Esophagus muscularis mucosa (tissue), 4 donors: Measurements from ENCODE around the gene FXYD6. TPM values are rescaled to one million over a fixed set of nuclear protein-coding genes. Genes with fewer than 3 reads are reported as not detected.
A peak's percentile ranks its signal among the peaks of the same experiment; 100 is the strongest.
"Not testable (repeated sequence)": the region's sequence is repeated elsewhere in the genome, so short reads cannot be mapped to it uniquely, and the experiment has no call there.

ENCODE experiments used
- DNase-seq: peaks from one replicate; pipeline ENCODE4 v3.0.0-alpha.2; 2017; ENCODE audit errors: extremely low spot score
- H3K27ac ChIP-seq, 4 donors: fragments of 200-600 bp; sonication (generic); replicated peaks in 1 of 4; 1 replicate in 3 of 4; 2 replicates in 1 of 4; pipeline ENCODE4 v1.5.1; 2016 to 2019; ENCODE audit warnings: mild to moderate bottlenecking in 1 of 4
- H3K27me3 ChIP-seq, 4 donors: fragments of 200-600 bp; sonication (generic); one replicate each; pipeline versions ENCODE4 v1.5.1 to v1.6.0; 2016 to 2019
- H3K36me3 ChIP-seq, 4 donors: fragments of 200-600 bp; sonication (generic); one replicate each; pipeline ENCODE4 v1.5.1; 2016 to 2019
- H3K4me1 ChIP-seq, 4 donors: fragments of 200-600 bp; sonication (generic); one replicate each; pipeline ENCODE4 v1.5.1; 2016 to 2019
- H3K4me3 ChIP-seq, 4 donors: fragments of 200-600 bp; sonication (generic); 1 replicate in 2 of 4; 2 replicates in 2 of 4; pipeline ENCODE4 v1.5.1; 2016 to 2019; ENCODE audit warnings: mild to moderate bottlenecking in 4 of 4, moderate library complexity in 1 of 4
- H3K9me3 ChIP-seq, 4 donors: fragments of 200-600 bp; sonication (generic); 1 replicate in 3 of 4; 2 replicates in 1 of 4; pipeline ENCODE4 v1.5.1; 2016 to 2019
- EP300 ChIP-seq: sonication (generic); formaldehyde crosslinking; IDR thresholded peaks from one replicate; pipeline ENCODE4 v1.6.1; 2017; ENCODE audit warnings: antibody characterized with exemption
- POLR2A ChIP-seq: fragments of 450-650 bp; IDR thresholded peaks from one replicate; pipeline ENCODE4 v1.6.1; 2017; ENCODE audit warnings: antibody characterized with exemption, moderate library complexity, mild to moderate bottlenecking, low read depth
- POLR2AphosphoS5 ChIP-seq, 2 donors: sonication (generic); formaldehyde crosslinking; IDR thresholded peaks; one replicate each; pipeline ENCODE4 v1.6.1; 2017; ENCODE audit warnings: antibody characterized with exemption in 2 of 2
- WGBS: methylation state at CpG from one replicate; pipeline ENCODE4 v1.1.5; 2018; 5-methylcytosine and 5-hydroxymethylcytosine counted together
- intact Hi-C: fragments of 100-400 bp; cut with DNase I; formaldehyde crosslinking; loops from one replicate; pipeline ENCODE4 v1.15.1; 2023
- total RNA-seq, 4 donors: library from RNA; depleted of rRNA; stranded (reverse); fragments of >200 nt; gene quantifications; one replicate each; pipeline versions ENCODE4 v1.1.0 to v1.2.1, GENCODE V29; 2016
- TF ChIP-seq, protein P1 (sequence below), 3 experiments: fragments of 200-600 bp in 2 of 3; fragments of 450-650 bp in 1 of 3; sonication (generic) in 2 of 3; IDR thresholded peaks; one replicate each; pipeline ENCODE4 v1.5.1; 2017 to 2019; ENCODE audit warnings: antibody characterized with exemption in 3 of 3, mild to moderate bottlenecking in 2 of 3, moderate library complexity in 1 of 3

The FXYD6 gene
- total RNA-seq, 4 donors from 2014 or later, result 78.9 to 105 (median 91.5) TPM

DNA sequence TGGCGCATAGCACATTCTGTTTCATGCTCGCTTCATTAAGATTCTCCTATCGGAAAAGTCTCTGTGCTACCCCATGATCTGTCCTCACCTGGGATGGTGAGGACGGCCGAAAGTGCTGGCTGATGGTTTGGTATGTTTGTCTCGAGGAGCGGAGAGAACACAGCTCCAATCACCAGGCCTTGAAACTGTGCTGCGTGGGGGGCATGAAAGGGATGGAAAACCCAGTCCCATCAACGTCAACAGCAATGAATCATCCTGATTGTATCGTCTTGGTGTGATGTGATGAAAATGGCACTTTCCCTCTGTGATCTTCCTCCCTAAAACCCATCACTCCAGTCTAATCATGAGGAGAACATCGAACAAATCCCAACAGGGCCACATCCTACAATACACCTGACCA lies 8.4 kb downstream of the FXYD6 start:
- peaks cover 27 to 60% (median 46%) of the 10 kb centered on the region in 4 donors for H3K4me1 ChIP-seq
- TF ChIP-seq, protein P1, sequence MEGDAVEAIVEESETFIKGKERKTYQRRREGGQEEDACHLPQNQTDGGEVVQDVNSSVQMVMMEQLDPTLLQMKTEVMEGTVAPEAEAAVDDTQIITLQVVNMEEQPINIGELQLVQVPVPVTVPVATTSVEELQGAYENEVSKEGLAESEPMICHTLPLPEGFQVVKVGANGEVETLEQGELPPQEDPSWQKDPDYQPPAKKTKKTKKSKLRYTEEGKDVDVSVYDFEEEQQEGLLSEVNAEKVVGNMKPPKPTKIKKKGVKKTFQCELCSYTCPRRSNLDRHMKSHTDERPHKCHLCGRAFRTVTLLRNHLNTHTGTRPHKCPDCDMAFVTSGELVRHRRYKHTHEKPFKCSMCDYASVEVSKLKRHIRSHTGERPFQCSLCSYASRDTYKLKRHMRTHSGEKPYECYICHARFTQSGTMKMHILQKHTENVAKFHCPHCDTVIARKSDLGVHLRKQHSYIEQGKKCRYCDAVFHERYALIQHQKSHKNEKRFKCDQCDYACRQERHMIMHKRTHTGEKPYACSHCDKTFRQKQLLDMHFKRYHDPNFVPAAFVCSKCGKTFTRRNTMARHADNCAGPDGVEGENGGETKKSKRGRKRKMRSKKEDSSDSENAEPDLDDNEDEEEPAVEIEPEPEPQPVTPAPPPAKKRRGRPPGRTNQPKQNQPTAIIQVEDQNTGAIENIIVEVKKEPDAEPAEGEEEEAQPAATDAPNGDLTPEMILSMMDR (IDR thresholded peaks at IDR 0.05), result no peak
- no peak for TF ChIP-seq POLR2AphosphoS5 (IDR thresholded peaks at IDR 0.05)
- H3K36me3 ChIP-seq, result no peaks in the 10 kb centered on the region
- H3K4me3 ChIP-seq, result no peak overlapping the region
- no peak overlapping the region for H3K27ac ChIP-seq
- no peaks in the 10 kb centered on the region for H3K9me3 ChIP-seq
- H3K27me3 ChIP-seq, result no peaks in the 10 kb centered on the region
- whole genome bisulfite sequencing, result 79% methylated on average over 11 of the region's 11 CpGs
- intact Hi-C loops, result no loop called here
- DNase-seq, result no peak

DNA sequence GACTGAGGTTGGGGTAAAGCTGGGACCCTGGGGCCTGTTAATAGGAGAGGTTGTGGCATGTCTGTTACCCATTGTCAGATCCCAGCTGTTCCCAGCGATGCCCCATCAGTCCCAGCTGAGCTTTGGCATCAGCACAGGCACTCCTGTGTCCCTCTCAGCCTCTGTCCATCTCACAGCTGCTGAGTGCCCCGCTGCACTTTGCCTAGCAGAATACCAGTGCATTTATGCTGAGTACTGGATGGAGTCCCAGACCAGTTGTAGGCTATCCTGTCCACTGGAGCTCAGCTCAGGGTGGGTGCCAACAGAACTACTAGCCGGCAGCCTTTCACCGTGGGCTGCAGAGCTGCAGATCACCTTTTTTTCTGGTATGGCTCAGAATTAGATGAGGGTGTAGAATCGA lies 9.9 kb downstream of the FXYD6 start:
- no peaks in the 10 kb centered on the region for H3K36me3 ChIP-seq
- no peak overlapping the region for H3K4me3 ChIP-seq
- DNase-seq, result no peak
- no peaks in the 10 kb centered on the region for H3K9me3 ChIP-seq
- no peak for TF ChIP-seq POLR2A
- TF ChIP-seq, protein P1 (IDR thresholded peaks at IDR 0.05), result no peak
- no peak for TF ChIP-seq EP300
- no peak for TF ChIP-seq POLR2AphosphoS5 (IDR thresholded peaks at IDR 0.05)
- peaks cover 35 to 60% (median 46%) of the 10 kb centered on the region in 4 donors for H3K4me1 ChIP-seq
- no peaks in the 10 kb centered on the region for H3K27me3 ChIP-seq
- intact Hi-C loops, result no loop called here
- H3K27ac ChIP-seq, result peak overlapping the region in 1 of 4 donors; percentile 14
- 43% methylated on average over 3 of the region's 5 CpGs for WGBS

DNA sequence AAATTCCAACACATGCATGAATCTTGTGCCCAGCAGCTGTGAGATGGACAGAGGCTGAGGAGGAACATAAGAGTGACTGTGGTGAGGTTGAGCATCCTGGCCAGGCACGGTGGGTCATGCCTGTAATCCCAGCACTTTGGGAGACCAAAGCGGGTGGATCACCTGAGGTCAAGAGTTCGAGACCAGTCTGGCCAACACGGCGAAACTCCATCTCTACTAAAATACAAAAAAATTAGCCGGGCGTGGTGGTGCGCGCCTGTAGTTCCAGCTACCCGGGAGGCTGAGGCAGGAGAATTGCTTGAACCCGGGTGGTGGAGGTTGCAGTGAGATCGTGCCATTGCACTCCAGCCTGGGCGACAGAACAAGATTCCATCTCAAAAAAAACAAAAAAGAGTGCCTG lies 10.9 kb downstream of the FXYD6 start:
- intact Hi-C loops, H3K9me3 ChIP-seq, H3K27ac ChIP-seq, H3K4me3 ChIP-seq, DNase-seq, H3K27me3 ChIP-seq, H3K36me3 ChIP-seq: not testable (repeated sequence)
- WGBS, result 95% methylated on average over 13 of the region's 13 CpGs
- peaks cover 39 to 62% (median 50%) of the 10 kb centered on the region in 4 donors for H3K4me1 ChIP-seq

DNA sequence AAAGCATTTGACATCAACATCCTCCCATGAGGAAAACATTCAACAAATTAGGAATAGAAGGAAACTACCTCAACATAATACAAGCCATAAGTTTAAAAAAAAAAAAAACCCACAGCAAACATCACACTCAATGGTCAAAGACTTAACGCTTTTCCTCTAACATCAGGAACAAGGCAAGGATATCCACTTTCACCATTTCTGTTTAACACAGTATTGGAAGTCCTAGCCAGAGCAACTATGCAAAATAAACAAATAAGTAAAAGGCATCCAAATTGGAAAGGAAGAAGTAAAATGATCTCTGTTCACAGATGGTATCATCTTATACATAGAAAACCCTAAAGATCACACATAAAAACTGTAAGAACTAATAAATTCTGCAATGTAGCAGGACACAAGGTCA lies 13.1 kb downstream of the FXYD6 start:
- intact Hi-C loops, result no loop called here
- TF ChIP-seq POLR2AphosphoS5 (IDR thresholded peaks at IDR 0.05) (no peak), POLR2A (no peak), EP300 (no peak)
- TF ChIP-seq, protein P1 (IDR thresholded peaks at IDR 0.05), result no peak
- DNase-seq, result no peak
- no peaks in the 10 kb centered on the region for H3K27me3 ChIP-seq
- WGBS, result 93% methylated on average over 1 of the region's 1 CpG
- no peak overlapping the region for H3K4me3 ChIP-seq
- H3K36me3 ChIP-seq, result no peaks in the 10 kb centered on the region
- no peaks in the 10 kb centered on the region for H3K9me3 ChIP-seq
- H3K4me1 ChIP-seq, result peaks cover 28 to 57% (median 37%) of the 10 kb centered on the region in 4 donors
- H3K27ac ChIP-seq, result no peak overlapping the region

DNA sequence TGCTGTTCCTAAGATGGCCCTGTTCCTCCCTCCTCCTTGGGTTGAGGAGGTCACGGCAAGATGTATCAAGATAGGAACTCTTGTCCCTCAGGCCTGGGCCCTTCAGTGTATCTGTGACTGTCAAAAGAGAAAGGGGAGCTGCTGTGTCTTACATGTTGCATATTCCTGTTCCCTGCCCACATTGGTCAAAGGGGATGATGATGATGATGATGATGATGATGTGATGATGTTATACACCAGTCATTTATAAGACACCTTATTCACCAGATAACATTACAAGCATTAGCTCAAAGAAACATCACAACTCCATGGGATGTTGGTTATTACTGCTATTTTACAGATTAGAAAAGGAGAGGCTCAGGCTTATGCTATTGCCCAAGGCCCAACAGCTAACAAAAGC lies 13.7 kb downstream of the FXYD6 start:
- peak overlapping the region; percentile 47 to 75 (median 61) for H3K27ac ChIP-seq
- 88% methylated on average over 1 of the region's 1 CpG for WGBS
- no peaks in the 10 kb centered on the region for H3K9me3 ChIP-seq
- H3K27me3 ChIP-seq, result no peaks in the 10 kb centered on the region
- H3K4me3 ChIP-seq, result no peak overlapping the region
- intact Hi-C loops, result no loop called here
- TF ChIP-seq POLR2AphosphoS5 (IDR thresholded peaks at IDR 0.05), result no peak
- no peak for TF ChIP-seq EP300
- TF ChIP-seq POLR2A, result no peak
- TF ChIP-seq, protein P1 (IDR thresholded peaks at IDR 0.05), result no peak
- no peaks in the 10 kb centered on the region for H3K36me3 ChIP-seq
- DNase-seq, result no peak
- H3K4me1 ChIP-seq, result peaks cover 28 to 60% (median 39%) of the 10 kb centered on the region in 4 donors
